Measurements from ENCODE around the gene CABP1. TPM values are rescaled to one million over a fixed set of nuclear protein-coding genes. Genes with fewer than 3 reads are reported as not detected.

The CABP1 gene
- total RNA-seq, 1 donor from 2014 or later = 0.30 TPM

DNA sequence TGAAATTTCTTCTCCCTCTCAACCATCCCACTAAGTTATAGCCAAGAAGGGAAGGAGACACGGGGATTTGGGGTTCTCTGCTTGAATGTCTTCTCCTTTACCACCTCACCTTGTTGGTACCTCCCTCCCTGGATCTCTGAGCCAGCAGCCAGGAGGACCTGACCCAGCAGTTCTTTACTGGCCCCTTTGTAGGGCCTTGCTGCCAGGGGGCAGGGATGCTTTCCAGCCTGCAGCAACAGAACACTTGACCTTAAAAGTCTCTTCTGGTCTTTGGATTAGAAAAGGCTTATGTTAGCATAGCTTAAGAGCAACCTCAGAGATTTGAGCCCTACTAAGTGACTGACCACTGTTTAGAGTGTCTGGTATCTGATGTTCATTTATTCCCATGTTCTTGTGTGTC lies 56.9 kb downstream of the CABP1 start:
- TF ChIP-seq, protein P1, sequence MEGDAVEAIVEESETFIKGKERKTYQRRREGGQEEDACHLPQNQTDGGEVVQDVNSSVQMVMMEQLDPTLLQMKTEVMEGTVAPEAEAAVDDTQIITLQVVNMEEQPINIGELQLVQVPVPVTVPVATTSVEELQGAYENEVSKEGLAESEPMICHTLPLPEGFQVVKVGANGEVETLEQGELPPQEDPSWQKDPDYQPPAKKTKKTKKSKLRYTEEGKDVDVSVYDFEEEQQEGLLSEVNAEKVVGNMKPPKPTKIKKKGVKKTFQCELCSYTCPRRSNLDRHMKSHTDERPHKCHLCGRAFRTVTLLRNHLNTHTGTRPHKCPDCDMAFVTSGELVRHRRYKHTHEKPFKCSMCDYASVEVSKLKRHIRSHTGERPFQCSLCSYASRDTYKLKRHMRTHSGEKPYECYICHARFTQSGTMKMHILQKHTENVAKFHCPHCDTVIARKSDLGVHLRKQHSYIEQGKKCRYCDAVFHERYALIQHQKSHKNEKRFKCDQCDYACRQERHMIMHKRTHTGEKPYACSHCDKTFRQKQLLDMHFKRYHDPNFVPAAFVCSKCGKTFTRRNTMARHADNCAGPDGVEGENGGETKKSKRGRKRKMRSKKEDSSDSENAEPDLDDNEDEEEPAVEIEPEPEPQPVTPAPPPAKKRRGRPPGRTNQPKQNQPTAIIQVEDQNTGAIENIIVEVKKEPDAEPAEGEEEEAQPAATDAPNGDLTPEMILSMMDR (IDR thresholded peaks at IDR 0.05) = no peak
- Histone ChIP-seq H3K27me3 (ENCODE audit: low read depth) (no peaks in the 10 kb centered on the region), H3K27ac (peak overlapping the region; percentile 54), H3K4me3 (no peak overlapping the region), H3K4me1 (peaks cover 39% of the 10 kb centered on the region), H3K9me3 (no peaks in the 10 kb centered on the region), H3K36me3 (peaks cover 94% of the 10 kb centered on the region)
- no peak for DNase-seq
- intact Hi-C loops (cut with DNase I) = no loop called here
- ATAC-seq = peak in 1 of 2 donors; percentile 49

DNA sequence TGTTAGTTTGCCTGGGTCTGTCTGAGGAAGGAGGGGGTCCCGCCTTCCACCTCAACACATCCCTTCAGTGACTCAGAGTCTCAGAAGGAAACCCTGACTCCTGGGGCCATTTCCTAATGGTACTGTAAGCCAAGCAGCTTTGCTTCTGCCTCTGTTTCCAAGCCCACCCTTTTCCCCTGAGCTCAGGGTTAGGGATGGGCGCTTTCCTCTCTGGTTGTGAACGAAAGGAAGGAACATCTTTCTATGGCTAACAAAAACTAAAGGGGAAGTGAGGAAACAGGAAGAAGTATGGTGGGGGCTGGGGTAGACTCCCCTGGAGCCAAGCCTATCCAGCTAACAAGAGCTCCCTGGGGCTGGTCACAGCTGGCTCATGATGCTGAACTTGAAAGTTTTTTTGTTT lies 58.2 kb downstream of the CABP1 start:
- Histone ChIP-seq H3K27me3 (ENCODE audit: low read depth) (no peaks in the 10 kb centered on the region), H3K27ac (peak overlapping the region; percentile 54), H3K4me1 (peaks cover 41% of the 10 kb centered on the region), H3K36me3 (peaks cover 91% of the 10 kb centered on the region), H3K4me3 (no peak overlapping the region), H3K9me3 (no peaks in the 10 kb centered on the region)
- intact Hi-C loops (cut with DNase I) = no loop called here
- TF ChIP-seq, protein P1 (IDR thresholded peaks at IDR 0.05) = no peak
- DNase-seq (no peak), ATAC-seq (peak in 1 of 2 donors; percentile 34)

DNA sequence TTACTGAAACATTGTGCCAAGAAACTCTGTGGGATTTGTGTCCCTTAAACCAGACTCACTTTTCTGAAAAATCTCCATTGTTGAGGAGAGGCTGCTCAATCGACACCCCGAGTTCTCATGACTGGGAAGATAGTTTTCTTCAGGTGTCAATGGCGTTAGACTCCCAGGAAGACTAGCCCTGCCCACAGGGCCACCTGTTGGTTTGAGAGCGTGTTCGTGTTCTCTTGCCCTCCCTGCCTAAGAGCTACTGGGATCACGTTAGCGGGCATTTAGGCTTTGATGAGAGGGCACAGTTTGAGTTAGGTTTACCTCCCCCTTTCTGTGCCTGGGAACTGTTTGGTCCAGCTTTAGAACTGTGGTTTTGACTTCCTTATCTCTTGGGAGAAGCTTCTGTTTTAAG lies 59.1 kb downstream of the CABP1 start:
- H3K9me3 ChIP-seq = no peaks in the 10 kb centered on the region
- H3K4me1 ChIP-seq = peaks cover 48% of the 10 kb centered on the region

DNA sequence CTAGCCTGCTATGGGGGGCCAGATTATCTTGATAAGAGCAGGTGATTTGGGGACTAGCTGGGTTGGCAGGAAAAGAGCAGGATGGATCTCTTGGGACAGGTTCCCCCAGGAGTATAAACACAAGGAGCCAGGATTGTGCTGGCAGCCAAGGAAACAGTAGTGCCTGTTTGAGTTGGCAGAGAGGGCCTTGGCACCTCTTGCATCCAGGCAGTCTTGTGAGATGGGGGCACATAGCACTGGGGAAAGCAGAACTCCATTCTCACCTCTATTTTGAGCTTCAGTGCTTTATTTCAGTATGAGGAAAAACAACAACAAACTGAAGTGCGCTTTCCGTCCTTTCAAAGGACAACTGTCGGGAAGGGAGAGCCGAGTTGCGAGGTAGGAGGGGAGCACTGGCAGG lies 60.5 kb downstream of the CABP1 start:
- H3K4me1 ChIP-seq = peaks cover 48% of the 10 kb centered on the region
- H3K27ac ChIP-seq = no peak overlapping the region
- no peaks in the 10 kb centered on the region for H3K27me3 ChIP-seq (ENCODE audit: low read depth)
- DNase-seq (no peak), ATAC-seq (no peak)
- H3K36me3 ChIP-seq = peaks cover 74% of the 10 kb centered on the region
- intact Hi-C loops (cut with DNase I) = no loop called here
- H3K9me3 ChIP-seq = no peaks in the 10 kb centered on the region
- TF ChIP-seq, protein P1 (IDR thresholded peaks at IDR 0.05) = no peak
- H3K4me3 ChIP-seq = no peak overlapping the region

More for the DNA sequence above, 59.1 kb downstream of the CABP1 start:
- Histone ChIP-seq H3K27me3 (ENCODE audit: low read depth) (no peaks in the 10 kb centered on the region), H3K27ac (no peak overlapping the region), H3K36me3 (peaks cover 82% of the 10 kb centered on the region), H3K4me3 (no peak overlapping the region)
- intact Hi-C loops (cut with DNase I) = no loop called here
- TF ChIP-seq, protein P1 (IDR thresholded peaks at IDR 0.05) = no peak
- ATAC-seq = no peak
- DNase-seq = no peak

DNA sequence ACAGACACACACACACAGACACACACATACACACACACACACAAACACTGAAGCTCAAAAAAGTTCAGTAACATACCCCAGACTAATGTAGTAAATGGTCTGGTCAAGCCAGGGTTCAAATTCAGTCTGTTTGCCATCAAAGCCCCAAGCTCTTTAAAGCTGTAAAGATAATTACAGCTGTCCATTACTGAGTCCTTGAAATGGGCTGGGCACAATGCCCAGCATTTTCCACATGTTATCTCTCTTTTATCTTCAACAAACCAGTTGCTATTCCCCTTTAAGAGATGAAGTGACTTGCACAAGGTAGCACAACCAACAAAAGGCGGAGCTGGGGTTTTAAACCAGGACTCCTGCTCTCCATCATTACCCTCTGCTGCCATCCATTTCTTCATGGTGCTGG lies 62.2 kb downstream of the CABP1 start:
- Histone ChIP-seq H3K27me3 (ENCODE audit: low read depth) (no peaks in the 10 kb centered on the region), H3K9me3 (no peaks in the 10 kb centered on the region), H3K4me3 (no peak overlapping the region), H3K27ac (no peak overlapping the region), H3K4me1 (peaks cover 43% of the 10 kb centered on the region), H3K36me3 (peaks cover 56% of the 10 kb centered on the region)
- TF ChIP-seq, protein P1 (IDR thresholded peaks at IDR 0.05) = no peak
- intact Hi-C loops (cut with DNase I) = no loop called here
- no peak for DNase-seq
- no peak for ATAC-seq
